HUDEP-2 (cell line): ENCODE results near the gene SPATA31A5.
"Not testable (repeated sequence)": the region's sequence is repeated elsewhere in the genome, so short reads cannot be mapped to it uniquely, and the experiment has no call there.

Experiments
- DNase-seq, 76 experiments: peaks; one replicate each; lab custom pipeline; 2025; ENCODE audit not compliant: unreplicated experiment in 76 of 76; lab: John Stamatoyannopoulos, UW

Gene SPATA31A5

DNA sequence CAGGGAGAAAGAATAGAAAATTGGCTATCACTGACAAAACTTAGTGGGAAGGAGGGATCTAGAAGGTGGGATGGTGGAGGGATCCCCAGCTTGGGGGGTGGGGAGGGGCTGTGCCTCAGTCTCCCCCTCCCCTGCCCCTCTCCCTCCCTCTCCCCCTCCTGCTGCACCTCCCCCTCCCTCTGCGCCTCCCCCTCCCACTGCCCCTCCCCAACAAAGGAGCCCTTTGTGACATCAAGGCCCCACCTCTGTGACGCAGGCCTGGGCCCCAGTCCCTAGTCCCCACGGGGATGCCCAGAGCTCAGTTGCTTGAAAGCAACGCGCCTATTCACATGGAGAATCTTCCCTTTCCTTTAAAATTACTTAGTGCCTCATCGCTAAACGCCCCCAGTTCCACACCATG is at the start of gene SPATA31A5:
SPATA31A5 (plus strand) TSS at position 301 of the 400 bp plus-strand sequence; CDS start at position 330, 29 bp downstream.
- DNase-seq = not testable (repeated sequence)

DNA sequence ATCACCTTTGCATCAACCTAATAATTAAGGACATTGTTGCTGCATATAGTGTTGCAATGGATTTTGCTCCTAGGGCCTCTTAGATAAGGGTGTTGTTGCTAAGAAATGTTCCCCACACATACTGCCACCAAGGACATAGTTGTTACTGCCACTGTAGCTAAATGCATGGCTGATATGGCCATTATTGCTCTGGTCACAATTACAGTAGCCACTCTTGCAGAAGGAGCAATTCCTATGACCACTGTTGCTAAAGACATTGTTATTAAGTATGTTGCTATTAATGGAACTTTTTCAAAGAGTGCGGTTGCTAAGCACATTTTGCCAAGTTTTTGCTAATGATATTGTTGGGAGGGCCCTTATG is 48.8 kb downstream of the SPATA31A5 start:
- not testable (repeated sequence) for DNase-seq

DNA sequence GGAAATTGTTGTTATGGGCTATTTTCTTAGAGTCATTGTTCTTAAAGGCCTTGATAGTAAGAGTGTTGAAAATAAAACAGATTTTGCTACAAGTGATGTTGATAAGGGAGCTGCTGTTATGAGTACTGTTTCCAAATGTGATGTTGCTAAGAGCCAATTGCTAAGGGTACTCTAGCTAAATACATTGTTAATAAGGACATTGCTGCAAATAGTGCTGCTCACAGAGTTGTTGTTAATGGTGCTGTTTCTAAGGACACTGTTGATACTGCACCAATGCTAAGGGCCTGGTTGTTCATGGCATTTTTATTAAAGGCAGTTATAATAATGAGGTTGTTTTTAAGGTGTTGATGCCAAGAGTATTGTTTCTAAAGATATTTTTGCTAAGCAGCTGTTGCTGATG is 52.2 kb downstream of the SPATA31A5 start:
- DNase-seq = not testable (repeated sequence)
